Sigmoid colon (tissue), 7 donors: ENCODE measurements around the gene MAST2. TPM values are rescaled to one million over a fixed set of nuclear protein-coding genes. Genes with fewer than 3 reads are reported as not detected.
"Not testable (repeated sequence)": the region's sequence is repeated elsewhere in the genome, so short reads cannot be mapped to it uniquely, and the experiment has no call there.

Source experiments
- DNase-seq: peaks from one replicate; pipeline ENCODE4 v3.0.0-alpha.2; 2019
- H3K27ac ChIP-seq, 4 donors: fragments of 200-600 bp; sonication (generic); one replicate each; pipeline ENCODE4 v1.5.1; 2016 to 2019; ENCODE audit warnings: mild to moderate bottlenecking in 1 of 4
- H3K27me3 ChIP-seq, 3 donors: fragments of 200-600 bp; sonication (generic); one replicate each; pipeline ENCODE4 v1.5.1; 2019; ENCODE audit warnings: mild to moderate bottlenecking in 1 of 3
- H3K36me3 ChIP-seq, 4 donors: fragments of 200-600 bp; sonication (generic); one replicate each; pipeline ENCODE4 v1.5.1; 2016 to 2019
- H3K4me1 ChIP-seq, 4 donors: fragments of 200-600 bp; sonication (generic); one replicate each; pipeline ENCODE4 v1.5.1; 2017 to 2019
- H3K4me3 ChIP-seq, 4 donors: fragments of 200-600 bp; sonication (generic); one replicate each; pipeline ENCODE4 v1.5.1; 2017 to 2019; ENCODE audit warnings: mild to moderate bottlenecking in 2 of 4, moderate library complexity in 1 of 4
- H3K9me3 ChIP-seq, 4 donors: fragments of 200-600 bp in 3 of 4; sonication (generic) in 3 of 4; one replicate each; pipeline versions ENCODE4 v1.5.1 to v1.6.1; 2013 to 2019
- EP300 ChIP-seq, 4 donors: sonication (generic); formaldehyde crosslinking; IDR thresholded peaks; one replicate each; pipeline ENCODE4 v1.6.1; 2017; ENCODE audit warnings: antibody characterized with exemption in 4 of 4
- POLR2A ChIP-seq, 2 donors: fragments of 450-650 bp; IDR thresholded peaks; one replicate each; pipeline ENCODE4 v1.6.1; 2016; ENCODE audit warnings: antibody characterized with exemption in 2 of 2, mild to moderate bottlenecking in 2 of 2, moderate library complexity in 2 of 2
- POLR2AphosphoS5 ChIP-seq, 4 donors: sonication (generic); formaldehyde crosslinking; IDR thresholded peaks; one replicate each; pipeline ENCODE4 v1.6.1; 2017; ENCODE audit warnings: antibody characterized with exemption in 4 of 4
- WGBS, 2 donors: extraction: QIAGEN DNeasy Blood & Tissue Kit; methylation state at CpG; one replicate each; pipeline ENCODE4 v1.1.7; 2013; 5-methylcytosine and 5-hydroxymethylcytosine counted together
- intact Hi-C: fragments of 100-400 bp; cut with DNase I; formaldehyde crosslinking; loops from one replicate; pipeline ENCODE4 v1.15.1; 2023
- polyA plus RNA-seq, 3 donors: library from polyadenylated mRNA; stranded (reverse); fragments of 200-250 nt; gene quantifications; one replicate each; pipeline ENCODE4 v1.2.3, GENCODE V29; 2013
- total RNA-seq, 4 donors: library from RNA; depleted of rRNA; stranded (reverse); fragments of >200 nt; gene quantifications; one replicate each; pipeline ENCODE4 v1.1.0, GENCODE V29; 2016
- TF ChIP-seq, protein P1 (sequence below), 4 experiments: fragments of 450-650 bp in 3 of 4; fragments of 200-600 bp in 1 of 4; IDR thresholded peaks; one replicate each; pipeline ENCODE4 v1.5.1; 2016 to 2019; ENCODE audit warnings: antibody characterized with exemption in 4 of 4, mild to moderate bottlenecking in 3 of 4, moderate library complexity in 2 of 4
- donor health status: healthy with polysubstance abuse.
- donor health status: Bipolar disorder and iron deficiency.
- donor health status: healthy.

The MAST2 gene
- total and polyA plus RNA-seq, 7 donors: 19.3 to 54.0 (median 32.0) TPM

DNA sequence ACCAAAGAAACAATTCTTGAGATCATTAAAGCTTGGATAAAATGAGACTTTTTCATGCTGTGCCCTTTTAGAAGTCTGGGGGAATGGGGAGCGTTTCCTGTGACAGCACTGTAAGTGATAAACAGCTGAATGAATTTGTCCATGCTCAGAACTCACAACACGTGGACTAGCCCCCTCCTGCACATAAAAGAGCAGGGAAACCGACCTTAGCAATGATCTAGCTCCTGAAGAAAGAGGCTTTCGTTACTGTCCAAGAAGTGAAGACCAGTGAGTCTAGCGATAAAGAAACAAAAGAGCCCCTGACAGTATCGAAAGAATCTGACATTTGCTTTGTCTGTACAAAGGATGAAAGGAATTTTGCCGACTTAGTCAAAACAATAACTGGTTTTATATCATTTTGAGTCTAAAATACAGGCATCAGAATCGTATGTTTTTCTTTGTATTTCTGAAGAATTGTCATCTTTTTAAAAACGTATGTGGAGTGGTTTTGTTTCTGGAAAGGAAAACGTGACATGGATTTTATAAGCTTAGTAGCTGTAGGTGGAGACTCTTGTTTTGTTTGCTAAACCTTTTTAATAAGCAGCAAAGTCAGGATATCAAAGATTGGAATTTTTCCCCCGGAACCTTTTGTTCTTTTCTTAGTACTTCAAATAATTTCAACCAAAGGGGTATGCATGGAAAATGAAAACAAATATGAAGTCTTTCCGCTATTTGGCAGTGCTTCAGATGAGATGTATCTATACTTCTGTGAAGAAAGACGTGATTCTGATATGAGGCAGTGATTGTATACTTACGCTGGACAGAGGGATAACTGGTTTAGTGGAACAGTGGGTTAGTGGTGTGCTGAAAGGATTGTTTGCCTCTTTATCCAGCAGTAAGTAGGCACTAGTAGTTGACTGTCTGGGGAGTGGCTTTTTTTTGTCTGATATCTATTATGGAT is 61.0 kb downstream of the MAST2 start:
- TF ChIP-seq, protein P1, sequence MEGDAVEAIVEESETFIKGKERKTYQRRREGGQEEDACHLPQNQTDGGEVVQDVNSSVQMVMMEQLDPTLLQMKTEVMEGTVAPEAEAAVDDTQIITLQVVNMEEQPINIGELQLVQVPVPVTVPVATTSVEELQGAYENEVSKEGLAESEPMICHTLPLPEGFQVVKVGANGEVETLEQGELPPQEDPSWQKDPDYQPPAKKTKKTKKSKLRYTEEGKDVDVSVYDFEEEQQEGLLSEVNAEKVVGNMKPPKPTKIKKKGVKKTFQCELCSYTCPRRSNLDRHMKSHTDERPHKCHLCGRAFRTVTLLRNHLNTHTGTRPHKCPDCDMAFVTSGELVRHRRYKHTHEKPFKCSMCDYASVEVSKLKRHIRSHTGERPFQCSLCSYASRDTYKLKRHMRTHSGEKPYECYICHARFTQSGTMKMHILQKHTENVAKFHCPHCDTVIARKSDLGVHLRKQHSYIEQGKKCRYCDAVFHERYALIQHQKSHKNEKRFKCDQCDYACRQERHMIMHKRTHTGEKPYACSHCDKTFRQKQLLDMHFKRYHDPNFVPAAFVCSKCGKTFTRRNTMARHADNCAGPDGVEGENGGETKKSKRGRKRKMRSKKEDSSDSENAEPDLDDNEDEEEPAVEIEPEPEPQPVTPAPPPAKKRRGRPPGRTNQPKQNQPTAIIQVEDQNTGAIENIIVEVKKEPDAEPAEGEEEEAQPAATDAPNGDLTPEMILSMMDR (IDR thresholded peaks at IDR 0.05): no peak
- TF ChIP-seq POLR2A (IDR thresholded peaks at IDR 0.05) (no peak), EP300 (IDR thresholded peaks at IDR 0.05) (no peak), POLR2AphosphoS5 (IDR thresholded peaks at IDR 0.05) (no peak)
- Histone ChIP-seq H3K4me3 (peak overlapping the region; percentile 7 to 44 (median 36)), H3K27ac (peak overlapping the region in 1 of 4 donors; percentile 2), H3K36me3 (no peaks in the 10 kb centered on the region), H3K27me3 (no peaks in the 10 kb centered on the region), H3K9me3 (no peaks in the 10 kb centered on the region), H3K4me1 (peaks cover 0 to 20% (median 9%) of the 10 kb centered on the region in 4 donors)
- intact Hi-C loops: no loop called here
- 62 to 65% methylated on average over 14 of the region's 14 CpGs for WGBS, 2 donors
- DNase-seq: no peak

DNA sequence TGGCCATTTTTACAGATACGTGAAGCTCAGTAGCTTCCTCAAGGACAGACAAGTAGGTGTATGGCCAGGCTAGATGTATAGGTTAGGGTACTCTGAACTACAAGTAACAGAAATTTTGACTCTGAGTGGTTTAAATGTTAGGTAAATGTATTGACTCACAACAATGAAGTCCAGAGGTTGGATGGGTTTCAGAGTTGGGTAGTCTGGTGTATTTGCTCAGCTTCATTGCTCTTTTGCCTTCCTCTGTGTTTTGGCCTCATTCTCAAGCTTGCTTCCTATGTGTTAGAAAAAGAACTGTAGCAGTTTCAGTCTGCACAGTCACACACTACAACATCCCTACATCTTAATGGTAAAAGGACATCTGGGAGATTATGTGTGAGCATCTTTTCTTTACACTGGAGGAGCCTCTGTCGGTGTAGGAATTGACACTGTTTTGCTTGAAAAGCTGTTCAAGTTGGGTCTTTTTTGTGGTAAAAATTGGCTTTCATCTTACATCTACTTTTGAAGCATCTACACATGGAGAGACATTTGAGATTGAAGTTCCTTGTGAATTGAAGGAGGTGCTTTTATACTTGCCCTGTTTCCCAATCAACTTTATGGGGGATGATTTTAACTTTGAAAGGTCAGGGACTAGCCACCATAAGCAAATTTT is 64.4 kb downstream of the MAST2 start:
- WGBS, 2 donors: 86 to 96% methylated on average over 2 of the region's 2 CpGs
- TF ChIP-seq POLR2AphosphoS5 (IDR thresholded peaks at IDR 0.05): no peak
- no peak for TF ChIP-seq POLR2A (IDR thresholded peaks at IDR 0.05)
- TF ChIP-seq EP300 (IDR thresholded peaks at IDR 0.05): no peak
- TF ChIP-seq, protein P1 (IDR thresholded peaks at IDR 0.05): no peak
- no peak for DNase-seq
- no peaks in the 10 kb centered on the region for H3K36me3 ChIP-seq
- H3K27ac ChIP-seq: no peak overlapping the region
- no peaks in the 10 kb centered on the region for H3K27me3 ChIP-seq
- H3K4me3 ChIP-seq: no peak overlapping the region
- peaks cover 0 to 20% (median 9%) of the 10 kb centered on the region in 4 donors for H3K4me1 ChIP-seq
- H3K9me3 ChIP-seq: no peaks in the 10 kb centered on the region
- intact Hi-C loops: no loop called here

DNA sequence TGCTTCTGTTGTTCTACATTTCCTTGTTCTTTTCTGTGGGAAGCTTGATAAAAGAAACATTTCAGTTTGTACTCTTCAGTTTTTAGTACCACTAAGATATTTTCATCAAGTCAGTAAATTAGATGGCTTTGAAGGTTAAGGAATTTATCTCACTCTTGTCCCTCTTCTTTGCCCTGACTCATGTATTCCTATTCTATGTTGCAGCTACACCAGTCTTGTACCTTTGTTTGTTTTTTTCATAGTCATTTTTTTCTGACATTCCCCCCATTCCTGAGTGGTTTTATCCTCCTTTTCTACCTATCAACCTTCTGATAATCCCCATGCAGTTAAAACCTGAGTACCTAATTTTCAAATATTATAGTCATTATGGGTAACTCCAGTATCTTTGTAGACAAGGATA is 65.4 kb downstream of the MAST2 start:
- H3K9me3 ChIP-seq: no peaks in the 10 kb centered on the region
- no peak overlapping the region for H3K27ac ChIP-seq
- TF ChIP-seq, protein P1 (IDR thresholded peaks at IDR 0.05): no peak
- no peak for TF ChIP-seq POLR2AphosphoS5 (IDR thresholded peaks at IDR 0.05)
- H3K36me3 ChIP-seq: no peaks in the 10 kb centered on the region
- no peak for DNase-seq
- H3K27me3 ChIP-seq: no peaks in the 10 kb centered on the region
- peaks cover 0 to 10% (median 5%) of the 10 kb centered on the region in 4 donors for H3K4me1 ChIP-seq
- no peak overlapping the region for H3K4me3 ChIP-seq
- intact Hi-C loops: no loop called here

DNA sequence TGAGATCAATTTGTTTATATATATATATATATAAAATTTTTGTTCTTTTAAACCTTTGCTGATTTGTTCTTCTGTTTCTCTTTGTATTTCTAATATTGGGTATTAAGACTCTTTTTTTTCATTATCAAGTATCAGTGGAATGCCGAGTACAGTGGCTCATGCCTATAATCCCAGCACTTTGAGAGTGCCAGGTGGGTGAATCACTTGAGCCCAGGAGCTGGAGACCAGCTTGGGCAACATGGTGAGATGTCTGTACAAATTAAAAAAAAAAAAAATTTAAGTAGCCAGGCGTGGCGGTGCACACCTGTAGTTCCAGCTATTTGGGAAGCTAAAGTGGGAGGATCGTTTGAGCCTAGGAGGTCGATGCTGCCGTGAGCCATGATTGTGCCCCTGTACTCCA is 67.1 kb downstream of the MAST2 start:
- TF ChIP-seq, protein P1 (IDR thresholded peaks at IDR 0.05): no peak
- TF ChIP-seq POLR2A (IDR thresholded peaks at IDR 0.05) (no peak), POLR2AphosphoS5 (IDR thresholded peaks at IDR 0.05) (no peak), EP300 (IDR thresholded peaks at IDR 0.05) (no peak)
- 95 to 99% methylated on average over 6 of the region's 6 CpGs for WGBS, 2 donors
- no peaks in the 10 kb centered on the region for H3K36me3 ChIP-seq
- no peak overlapping the region for H3K4me3 ChIP-seq
- no peak for DNase-seq
- H3K4me1 ChIP-seq: peaks cover 0 to under 1% (median 0%) of the 10 kb centered on the region in 4 donors
- H3K27me3 ChIP-seq: no peaks in the 10 kb centered on the region
- H3K9me3 ChIP-seq: no peaks in the 10 kb centered on the region
- intact Hi-C loops: no loop called here
- H3K27ac ChIP-seq: no peak overlapping the region

DNA sequence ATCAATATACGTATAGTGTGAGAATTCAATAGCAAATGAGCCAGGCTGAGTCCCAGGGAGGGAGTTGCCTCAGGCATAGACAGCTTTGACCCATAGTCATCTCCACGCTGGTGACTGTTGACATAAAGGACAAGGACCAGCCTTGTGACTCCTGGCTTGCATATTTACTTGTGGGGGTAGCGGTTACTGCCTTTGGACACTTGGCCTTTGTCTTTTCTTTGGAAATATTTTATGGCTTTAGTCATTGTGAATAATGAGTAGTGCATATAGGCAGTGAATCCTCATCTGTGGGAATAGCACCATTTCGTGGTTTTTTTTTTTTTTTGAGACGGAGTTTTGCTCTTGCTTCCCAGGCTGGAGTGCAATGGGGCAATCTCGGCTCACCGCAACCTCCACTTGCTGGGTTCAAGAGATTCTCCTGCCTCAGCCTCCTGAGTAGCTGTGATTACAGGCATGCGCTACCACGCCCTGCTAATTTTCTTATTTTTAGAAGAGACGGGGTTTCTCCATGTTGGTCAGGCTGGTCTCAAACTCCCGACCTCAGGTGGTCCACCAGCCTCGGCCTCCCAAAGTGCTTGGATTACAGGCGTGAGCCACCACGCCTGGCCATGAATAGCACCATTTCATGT is 68.9 kb downstream of the MAST2 start:
- H3K9me3 ChIP-seq, H3K27ac ChIP-seq, DNase-seq, H3K4me1 ChIP-seq, H3K36me3 ChIP-seq, H3K4me3 ChIP-seq, H3K27me3 ChIP-seq, intact Hi-C loops: not testable (repeated sequence)
- WGBS, 2 donors: 86 to 94% methylated on average over 14 of the region's 14 CpGs
